ENCODE results near the gene TRAPPC10. TPM values are rescaled to one million over a fixed set of nuclear protein-coding genes. Genes with fewer than 3 reads are reported as not detected.
A peak's percentile ranks its signal among the peaks of the same experiment; 100 is the strongest.

TRAPPC10 gene
- total RNA-seq, 6 experiments from 2014 or later, result 15.4 to 25.6 (median 18.4) TPM

DNA sequence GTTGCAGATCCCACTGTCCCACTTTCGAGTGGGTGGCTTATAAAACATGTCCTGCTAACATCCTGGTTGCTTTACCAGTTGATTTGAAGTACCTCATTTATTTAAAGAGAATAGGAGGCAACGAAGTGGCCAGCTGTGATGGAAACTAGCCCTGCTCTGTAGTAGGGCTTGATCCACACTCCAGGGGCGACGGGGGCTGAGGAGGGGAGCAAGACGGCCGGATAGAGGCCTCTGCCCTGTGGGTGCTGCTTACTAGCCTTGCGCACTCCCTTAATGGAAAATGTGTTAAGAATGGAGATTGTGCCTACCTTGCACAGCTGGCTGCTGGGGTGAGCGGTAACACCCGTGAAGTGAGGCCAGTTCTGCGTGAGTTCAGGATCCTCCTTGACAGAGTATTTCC lies 54.0 kb downstream of the TRAPPC10 start:
- Histone ChIP-seq H3K9me3 (no peaks in the 10 kb centered on the region), H3K4me1 (no peaks in the 10 kb centered on the region), H3K4me3 (no peak overlapping the region), H3K27me3 (no peaks in the 10 kb centered on the region), H3K27ac (no peak overlapping the region), H3K36me3 (peaks cover 0 to 30% (median 9%) of the 10 kb centered on the region in 4 donors)
- ATAC-seq (no peak), DNase-seq (peak in 1 of 3 donors; percentile 24)
- 87% methylated on average over 3 of the region's 10 CpGs for WGBS (ENCODE audit: insufficient coverage, low coverage, low lambda C conversion rate, missing lambda C conversion rate)
- intact Hi-C loops (cut with DNase I), result no loop called here
- no peak for TF ChIP-seq POLR2A (IDR thresholded peaks at IDR 0.05)
- TF ChIP-seq, protein P1, sequence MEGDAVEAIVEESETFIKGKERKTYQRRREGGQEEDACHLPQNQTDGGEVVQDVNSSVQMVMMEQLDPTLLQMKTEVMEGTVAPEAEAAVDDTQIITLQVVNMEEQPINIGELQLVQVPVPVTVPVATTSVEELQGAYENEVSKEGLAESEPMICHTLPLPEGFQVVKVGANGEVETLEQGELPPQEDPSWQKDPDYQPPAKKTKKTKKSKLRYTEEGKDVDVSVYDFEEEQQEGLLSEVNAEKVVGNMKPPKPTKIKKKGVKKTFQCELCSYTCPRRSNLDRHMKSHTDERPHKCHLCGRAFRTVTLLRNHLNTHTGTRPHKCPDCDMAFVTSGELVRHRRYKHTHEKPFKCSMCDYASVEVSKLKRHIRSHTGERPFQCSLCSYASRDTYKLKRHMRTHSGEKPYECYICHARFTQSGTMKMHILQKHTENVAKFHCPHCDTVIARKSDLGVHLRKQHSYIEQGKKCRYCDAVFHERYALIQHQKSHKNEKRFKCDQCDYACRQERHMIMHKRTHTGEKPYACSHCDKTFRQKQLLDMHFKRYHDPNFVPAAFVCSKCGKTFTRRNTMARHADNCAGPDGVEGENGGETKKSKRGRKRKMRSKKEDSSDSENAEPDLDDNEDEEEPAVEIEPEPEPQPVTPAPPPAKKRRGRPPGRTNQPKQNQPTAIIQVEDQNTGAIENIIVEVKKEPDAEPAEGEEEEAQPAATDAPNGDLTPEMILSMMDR (IDR thresholded peaks at IDR 0.05), result no peak

DNA sequence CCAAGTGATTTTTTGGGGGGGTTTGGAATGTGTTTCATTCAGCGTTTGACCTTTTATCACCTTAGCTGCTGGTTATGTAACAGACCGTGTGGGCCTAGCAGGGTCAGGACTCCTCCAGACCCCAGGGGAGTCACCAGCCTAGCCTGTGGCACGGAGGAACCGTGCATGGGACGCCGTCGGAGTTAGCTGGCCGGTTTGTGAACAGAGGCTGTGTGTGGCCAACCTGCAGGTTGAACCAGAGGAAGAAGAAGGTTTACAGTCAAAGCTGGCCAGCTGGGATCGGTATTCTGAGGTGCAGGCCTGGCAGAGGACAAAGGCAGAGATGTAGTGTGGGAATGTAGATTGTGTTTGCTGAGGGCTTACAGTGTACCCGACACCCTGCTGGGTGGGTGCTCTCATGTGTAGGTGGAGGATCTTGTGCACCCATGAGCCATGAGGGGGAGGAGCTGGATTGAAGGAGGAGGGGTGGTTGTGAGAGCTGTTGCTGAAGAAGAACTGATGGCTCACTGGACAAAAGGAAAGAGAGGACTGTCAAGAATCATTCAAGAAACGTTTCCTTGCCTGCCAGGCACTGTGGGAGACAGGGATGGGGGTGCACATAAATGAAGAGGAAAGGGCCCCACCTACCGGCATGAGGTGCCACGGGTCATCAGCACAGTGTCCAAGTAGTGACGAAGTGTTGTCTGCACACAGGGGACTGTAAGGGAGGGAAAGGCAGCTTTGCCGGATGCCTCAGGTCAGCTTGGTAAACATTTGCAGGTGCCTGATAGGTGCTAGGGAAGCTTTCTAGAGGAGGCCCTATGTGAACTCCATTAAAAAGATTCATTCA lies 55.1 kb downstream of the TRAPPC10 start:
- Histone ChIP-seq H3K27ac (no peak overlapping the region), H3K4me1 (no peaks in the 10 kb centered on the region), H3K4me3 (no peak overlapping the region), H3K36me3 (peaks cover 0 to 27% (median 9%) of the 10 kb centered on the region in 4 donors), H3K9me3 (no peaks in the 10 kb centered on the region), H3K27me3 (no peaks in the 10 kb centered on the region)
- TF ChIP-seq POLR2A (IDR thresholded peaks at IDR 0.05), result no peak
- TF ChIP-seq, protein P1 (IDR thresholded peaks at IDR 0.05), result peak in 1 of 4 donors; percentile 27
- DNase-seq, result peak in 1 of 3 donors; percentile 43
- ATAC-seq, result peak; percentile 42 to 47 (median 44)
- intact Hi-C loops (cut with DNase I), result no loop called here
- 57% methylated on average over 8 of the region's 15 CpGs for WGBS (ENCODE audit: insufficient coverage, low coverage, low lambda C conversion rate, missing lambda C conversion rate)

DNA sequence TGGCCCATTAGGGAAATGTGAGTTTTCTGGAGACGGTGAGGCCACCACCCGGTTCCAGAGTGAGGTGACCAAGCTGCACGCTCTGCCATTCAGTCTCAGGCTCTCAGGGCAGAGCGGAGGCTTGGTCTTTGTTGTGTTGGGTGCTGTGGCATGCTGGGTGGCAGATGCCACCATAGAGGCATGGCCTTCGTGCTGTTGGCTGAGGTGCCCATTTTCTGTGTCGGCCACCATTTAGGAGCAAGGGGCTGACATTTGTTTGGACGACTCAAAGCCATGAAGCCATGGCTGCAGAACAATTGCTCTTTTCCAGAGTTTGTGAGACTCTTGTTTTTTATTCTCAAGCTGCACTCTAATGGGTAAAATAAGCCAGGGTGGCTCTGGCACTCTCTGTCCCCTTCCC lies 58.3 kb downstream of the TRAPPC10 start:
- H3K9me3 ChIP-seq, result no peaks in the 10 kb centered on the region
- H3K4me1 ChIP-seq, result no peaks in the 10 kb centered on the region
- no peak for TF ChIP-seq POLR2A (IDR thresholded peaks at IDR 0.05)
- H3K27me3 ChIP-seq, result no peaks in the 10 kb centered on the region
- WGBS (ENCODE audit: insufficient coverage, low coverage, low lambda C conversion rate, missing lambda C conversion rate), result 100% methylated on average over 2 of the region's 7 CpGs
- no peak overlapping the region for H3K4me3 ChIP-seq
- DNase-seq (no peak), ATAC-seq (no peak)
- H3K27ac ChIP-seq, result no peak overlapping the region
- peaks cover 0 to 32% (median 10%) of the 10 kb centered on the region in 4 donors for H3K36me3 ChIP-seq
- intact Hi-C loops (cut with DNase I), result no loop called here

DNA sequence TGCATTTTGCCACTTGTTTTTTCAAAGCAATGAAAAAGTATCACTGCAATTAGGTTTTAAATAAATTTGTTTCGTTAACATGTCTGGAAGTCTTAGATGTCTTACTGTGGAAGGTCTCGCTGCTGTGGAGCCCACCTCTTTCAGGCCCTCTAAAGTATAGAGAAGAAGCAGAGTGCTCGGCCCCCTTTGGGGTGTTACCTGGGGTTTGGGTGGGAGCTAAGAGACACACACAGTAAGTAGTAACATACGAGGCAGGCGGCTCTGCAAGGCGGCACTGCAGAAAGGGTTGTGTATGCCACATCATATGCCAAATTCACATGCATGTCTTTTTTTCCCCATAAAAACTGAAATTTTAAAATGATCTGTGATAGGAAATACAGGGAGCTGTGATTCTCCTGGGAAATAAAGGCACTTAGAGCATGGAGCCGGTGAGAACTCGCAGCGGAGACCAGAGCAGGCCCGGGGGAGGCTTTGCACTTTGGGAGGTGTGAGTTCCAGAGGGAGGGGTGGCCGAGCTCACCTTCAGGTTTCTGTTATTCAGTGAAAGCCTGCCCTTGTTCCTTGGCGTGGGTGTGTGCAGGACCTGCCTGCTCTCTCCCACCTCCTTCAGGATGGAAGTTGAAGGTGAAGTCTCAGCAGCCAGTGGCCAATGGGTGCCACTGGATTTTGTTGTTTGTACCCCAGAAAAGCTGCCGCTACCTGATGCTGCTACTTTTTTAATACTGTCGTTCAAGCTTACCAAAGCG lies 59.4 kb downstream of the TRAPPC10 start:
- Histone ChIP-seq H3K36me3 (peaks cover 0 to 39% (median 10%) of the 10 kb centered on the region in 4 donors), H3K9me3 (no peaks in the 10 kb centered on the region), H3K4me3 (no peak overlapping the region), H3K27me3 (no peaks in the 10 kb centered on the region), H3K4me1 (no peaks in the 10 kb centered on the region), H3K27ac (no peak overlapping the region)
- no peak for ATAC-seq
- intact Hi-C loops (cut with DNase I), result no loop called here
- 91% methylated on average over 13 of the region's 15 CpGs for WGBS (ENCODE audit: insufficient coverage, low coverage, low lambda C conversion rate, missing lambda C conversion rate)
- TF ChIP-seq, protein P1 (IDR thresholded peaks at IDR 0.05), result no peak
- TF ChIP-seq POLR2A (IDR thresholded peaks at IDR 0.05), result no peak
- no peak for DNase-seq

DNA sequence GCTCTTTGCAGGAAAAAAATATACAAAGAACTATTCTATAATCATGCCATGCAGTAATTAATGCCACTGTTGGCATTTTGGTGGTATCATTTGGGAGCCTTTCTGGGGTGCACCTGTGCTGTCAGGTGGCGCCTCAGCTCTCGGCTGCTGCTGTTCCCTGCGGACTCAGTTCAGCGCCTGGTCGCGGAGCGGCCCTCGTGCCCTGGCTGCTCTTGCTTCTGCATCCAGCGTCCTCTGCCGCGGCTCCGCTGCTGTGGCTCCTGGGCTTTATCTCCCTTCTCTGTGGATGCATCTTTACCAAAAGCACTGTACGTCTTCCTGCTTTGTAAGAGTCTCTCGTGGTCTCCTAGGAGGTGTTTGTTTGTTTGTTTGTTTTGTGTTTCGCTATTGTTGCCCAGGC lies 60.0 kb downstream of the TRAPPC10 start:
- DNase-seq (no peak), ATAC-seq (no peak)
- H3K27ac ChIP-seq, result no peak overlapping the region
- peaks cover 0 to 42% (median 10%) of the 10 kb centered on the region in 4 donors for H3K36me3 ChIP-seq
- no peaks in the 10 kb centered on the region for H3K9me3 ChIP-seq
- WGBS (ENCODE audit: insufficient coverage, low coverage, low lambda C conversion rate, missing lambda C conversion rate), result 96% methylated on average over 12 of the region's 15 CpGs
- no peak overlapping the region for H3K4me3 ChIP-seq
- TF ChIP-seq, protein P1 (IDR thresholded peaks at IDR 0.05), result no peak
- TF ChIP-seq POLR2A (IDR thresholded peaks at IDR 0.05), result no peak
- no peaks in the 10 kb centered on the region for H3K27me3 ChIP-seq
- intact Hi-C loops (cut with DNase I), result no loop called here
- H3K4me1 ChIP-seq, result no peaks in the 10 kb centered on the region
